C4-2B (cell line): ENCODE data around the gene PYCR2.

ENCODE experiments used
- ZFX ChIP-seq: fragments of 450-650 bp; IDR thresholded peaks from 2 replicates; pipeline ENCODE4 v1.6.1; 2017
- TF ChIP-seq, protein P1 (sequence below): fragments of 450-650 bp; conservative IDR thresholded peaks from 2 replicates; pipeline ENCODE4 v1.5.1; 2017; ENCODE audit warnings: mild to moderate bottlenecking

DNA sequence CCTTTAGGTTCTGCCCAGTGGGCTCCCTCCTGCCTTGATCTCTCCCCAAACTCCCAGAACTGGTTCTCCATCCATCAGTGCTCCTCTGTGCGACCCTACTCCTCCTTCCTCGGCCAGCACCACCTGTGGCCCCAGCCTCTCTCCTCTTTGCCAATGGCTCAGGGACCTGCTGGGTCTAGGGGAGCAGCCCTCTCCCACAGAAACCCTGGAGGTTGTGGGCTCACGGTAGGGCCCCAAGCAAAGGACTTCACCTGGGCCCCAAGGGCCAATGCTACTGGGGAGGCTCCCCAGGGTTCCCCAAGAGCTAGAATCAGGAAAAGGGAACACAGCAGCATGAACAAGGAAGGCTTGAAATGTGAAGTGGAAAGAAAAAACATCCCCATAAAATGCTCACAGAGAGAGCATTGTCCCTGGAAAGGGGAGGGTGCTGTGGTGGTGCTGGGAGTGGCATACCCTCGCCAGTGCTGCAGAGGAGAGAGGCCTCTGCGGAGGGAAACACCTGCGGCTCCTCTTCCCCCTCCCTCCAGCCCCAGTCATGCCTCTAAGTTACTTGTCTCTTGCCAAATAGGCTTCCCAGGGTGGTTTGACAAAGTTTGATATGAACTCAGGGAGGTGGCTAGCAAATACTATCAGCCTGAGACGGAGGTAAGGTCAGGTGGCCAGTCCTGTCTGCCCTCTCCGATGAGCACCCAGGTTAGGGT, 44.4 kb downstream of the PYCR2 start:
- TF ChIP-seq, protein P1, sequence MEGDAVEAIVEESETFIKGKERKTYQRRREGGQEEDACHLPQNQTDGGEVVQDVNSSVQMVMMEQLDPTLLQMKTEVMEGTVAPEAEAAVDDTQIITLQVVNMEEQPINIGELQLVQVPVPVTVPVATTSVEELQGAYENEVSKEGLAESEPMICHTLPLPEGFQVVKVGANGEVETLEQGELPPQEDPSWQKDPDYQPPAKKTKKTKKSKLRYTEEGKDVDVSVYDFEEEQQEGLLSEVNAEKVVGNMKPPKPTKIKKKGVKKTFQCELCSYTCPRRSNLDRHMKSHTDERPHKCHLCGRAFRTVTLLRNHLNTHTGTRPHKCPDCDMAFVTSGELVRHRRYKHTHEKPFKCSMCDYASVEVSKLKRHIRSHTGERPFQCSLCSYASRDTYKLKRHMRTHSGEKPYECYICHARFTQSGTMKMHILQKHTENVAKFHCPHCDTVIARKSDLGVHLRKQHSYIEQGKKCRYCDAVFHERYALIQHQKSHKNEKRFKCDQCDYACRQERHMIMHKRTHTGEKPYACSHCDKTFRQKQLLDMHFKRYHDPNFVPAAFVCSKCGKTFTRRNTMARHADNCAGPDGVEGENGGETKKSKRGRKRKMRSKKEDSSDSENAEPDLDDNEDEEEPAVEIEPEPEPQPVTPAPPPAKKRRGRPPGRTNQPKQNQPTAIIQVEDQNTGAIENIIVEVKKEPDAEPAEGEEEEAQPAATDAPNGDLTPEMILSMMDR: no peak
- no peak for TF ChIP-seq ZFX
